Occipital lobe (tissue), 2 donors: ENCODE data around the gene EFNA5. TPM values are rescaled to one million over a fixed set of nuclear protein-coding genes. Genes with fewer than 3 reads are reported as not detected.
"Not testable (repeated sequence)": the region's sequence is repeated elsewhere in the genome, so short reads cannot be mapped to it uniquely, and the experiment has no call there.

ENCODE experiments used
- DNase-seq: peaks from one replicate; lab custom pipeline; 2025; lab: John Stamatoyannopoulos, UW
- total RNA-seq: library from RNA; depleted of rRNA; stranded (reverse); fragments of >200 nt; gene quantifications from one replicate; pipeline ENCODE4 v1.2.3, GENCODE V29; 2014

Gene EFNA5
- total RNA-seq, 1 donor from 2014 or later: 14.5 TPM

DNA sequence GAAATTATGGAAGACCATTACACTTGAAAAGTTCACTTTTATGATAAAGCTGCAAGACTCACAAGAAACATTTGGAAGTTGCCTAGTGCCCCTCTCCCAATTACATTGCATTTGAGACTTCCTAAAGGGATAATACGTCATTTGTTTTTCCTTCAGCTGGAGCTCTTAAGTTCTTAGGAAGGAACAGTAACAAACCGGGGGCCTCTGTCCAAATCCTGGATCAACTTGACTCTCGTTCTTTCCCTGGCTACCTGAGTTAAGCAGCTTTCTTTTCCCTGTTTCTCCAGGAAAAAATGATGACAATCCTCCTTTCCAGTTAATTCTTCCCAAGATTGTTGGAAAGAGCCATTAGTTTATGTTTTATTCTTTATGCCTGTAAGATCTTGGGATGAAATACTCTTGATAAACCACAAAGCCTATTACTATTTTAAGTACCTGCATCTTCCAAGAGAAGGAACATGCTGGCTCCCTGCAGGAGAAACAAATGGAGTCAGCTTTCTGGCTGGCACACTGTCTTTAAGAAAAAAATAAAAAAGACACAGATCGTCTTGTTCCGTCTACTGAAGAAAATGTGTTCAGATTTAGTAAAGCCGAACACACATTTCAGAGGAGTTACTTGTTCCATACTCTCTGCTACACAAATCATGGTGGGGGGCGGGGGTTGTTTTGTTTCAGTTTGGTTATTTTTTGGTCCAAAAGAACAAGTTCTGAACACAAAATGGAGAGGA lies 297.9 kb downstream of the EFNA5 start:
- DNase-seq: peak; percentile 53

DNA sequence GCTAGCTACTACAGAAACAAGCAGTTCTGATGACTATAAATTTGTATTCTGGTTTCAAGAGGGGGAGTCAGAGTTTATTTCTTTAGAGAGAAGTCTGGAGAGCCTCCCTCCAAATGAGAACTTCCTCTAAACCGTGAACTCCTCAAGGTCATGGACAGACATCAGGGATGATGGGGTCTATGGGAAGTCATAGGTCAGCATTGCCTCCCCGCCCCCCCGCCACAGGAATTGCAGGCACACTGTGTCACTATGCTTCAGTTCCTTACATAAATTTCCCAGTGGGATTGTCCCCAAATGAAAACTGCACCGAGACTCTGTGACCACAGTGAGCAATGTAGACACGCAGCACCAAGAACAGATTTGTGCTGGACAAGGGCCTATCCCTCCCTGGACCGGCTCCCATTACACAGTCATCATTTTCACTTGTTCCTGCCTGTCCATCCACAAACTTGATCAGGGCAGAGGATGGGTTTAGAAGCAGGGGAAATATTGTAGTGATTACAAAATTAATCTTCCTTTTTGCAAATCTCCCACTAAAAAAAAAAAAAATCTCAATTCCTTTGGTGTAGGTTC lies 300.3 kb downstream of the EFNA5 start:
- no peak for DNase-seq

DNA sequence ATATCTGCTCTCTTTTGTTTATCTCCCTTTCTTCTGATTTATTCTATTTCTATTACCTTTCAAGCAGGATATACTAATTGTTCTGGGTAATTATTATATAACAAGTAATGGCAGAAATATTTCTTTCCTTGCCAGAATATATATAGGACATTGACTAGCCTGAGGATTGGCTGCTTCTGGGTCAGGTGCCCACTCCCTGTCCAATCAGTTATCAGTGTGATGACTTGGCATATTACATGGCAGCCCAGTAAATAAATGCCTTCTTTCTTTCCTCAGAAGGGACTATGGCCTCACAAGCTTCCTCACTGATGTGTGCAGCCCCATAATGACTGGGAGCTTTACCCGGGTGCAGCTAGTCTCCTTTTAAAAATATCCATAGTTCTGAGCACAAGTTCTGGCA lies 301.1 kb downstream of the EFNA5 start:
- no peak for DNase-seq

DNA sequence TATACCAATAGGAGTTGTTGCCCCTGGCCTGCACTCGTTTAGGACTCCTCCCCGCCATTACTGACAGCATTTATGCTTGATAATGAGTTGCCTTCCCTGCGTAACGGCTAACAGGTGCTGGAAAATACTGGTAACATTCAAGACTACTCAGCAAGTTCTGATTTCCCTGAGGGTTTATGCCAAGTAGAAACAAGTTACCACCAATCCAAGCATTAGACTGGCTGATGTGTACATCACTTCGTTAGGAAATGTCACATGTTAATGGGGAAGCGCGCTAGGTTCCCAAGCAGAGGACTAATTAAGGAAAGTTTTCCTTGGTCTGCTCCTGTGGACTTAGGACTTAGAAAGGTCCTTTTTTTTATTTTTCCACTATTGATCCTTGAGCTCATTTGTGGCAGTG lies 302.1 kb downstream of the EFNA5 start:
- no peak for DNase-seq

DNA sequence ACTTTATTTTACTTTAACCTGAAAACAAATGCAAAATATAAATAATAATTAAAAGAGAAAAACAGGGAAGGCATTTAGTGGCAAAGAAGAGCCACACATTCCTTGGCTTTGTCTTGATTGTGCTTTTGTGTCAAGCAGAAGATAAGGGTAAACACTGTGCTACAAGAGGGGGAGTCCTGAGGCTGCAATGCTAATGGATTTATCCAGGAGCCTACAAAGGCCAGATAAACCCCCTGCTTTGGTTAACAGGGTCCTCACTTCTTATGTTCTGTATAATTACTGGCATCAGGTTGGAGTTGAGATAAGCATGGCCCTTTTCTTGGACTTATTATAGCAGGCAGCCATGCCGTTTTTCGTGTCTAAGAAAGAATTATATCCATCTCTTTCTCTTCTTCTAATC lies 302.8 kb downstream of the EFNA5 start:
- DNase-seq: no peak

DNA sequence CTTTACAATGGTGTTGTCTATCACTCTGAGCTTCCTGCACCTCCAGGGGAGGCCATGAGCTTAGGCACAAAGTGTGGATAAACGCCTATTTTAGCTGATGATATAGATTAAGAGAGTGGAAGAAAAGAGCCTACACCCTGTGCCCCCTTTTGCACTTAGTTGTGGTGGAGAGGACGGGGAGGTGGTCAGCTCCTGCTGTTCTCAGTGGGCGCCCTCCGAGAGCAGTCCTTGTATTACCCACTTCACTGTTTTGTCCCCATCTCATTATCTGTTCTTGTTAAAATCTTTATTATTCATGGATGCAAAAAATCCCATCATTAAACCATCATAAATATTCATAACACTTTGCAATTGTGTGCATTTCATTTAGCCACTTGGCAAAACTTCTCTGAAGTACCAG lies 303.3 kb downstream of the EFNA5 start:
- no peak for DNase-seq

DNA sequence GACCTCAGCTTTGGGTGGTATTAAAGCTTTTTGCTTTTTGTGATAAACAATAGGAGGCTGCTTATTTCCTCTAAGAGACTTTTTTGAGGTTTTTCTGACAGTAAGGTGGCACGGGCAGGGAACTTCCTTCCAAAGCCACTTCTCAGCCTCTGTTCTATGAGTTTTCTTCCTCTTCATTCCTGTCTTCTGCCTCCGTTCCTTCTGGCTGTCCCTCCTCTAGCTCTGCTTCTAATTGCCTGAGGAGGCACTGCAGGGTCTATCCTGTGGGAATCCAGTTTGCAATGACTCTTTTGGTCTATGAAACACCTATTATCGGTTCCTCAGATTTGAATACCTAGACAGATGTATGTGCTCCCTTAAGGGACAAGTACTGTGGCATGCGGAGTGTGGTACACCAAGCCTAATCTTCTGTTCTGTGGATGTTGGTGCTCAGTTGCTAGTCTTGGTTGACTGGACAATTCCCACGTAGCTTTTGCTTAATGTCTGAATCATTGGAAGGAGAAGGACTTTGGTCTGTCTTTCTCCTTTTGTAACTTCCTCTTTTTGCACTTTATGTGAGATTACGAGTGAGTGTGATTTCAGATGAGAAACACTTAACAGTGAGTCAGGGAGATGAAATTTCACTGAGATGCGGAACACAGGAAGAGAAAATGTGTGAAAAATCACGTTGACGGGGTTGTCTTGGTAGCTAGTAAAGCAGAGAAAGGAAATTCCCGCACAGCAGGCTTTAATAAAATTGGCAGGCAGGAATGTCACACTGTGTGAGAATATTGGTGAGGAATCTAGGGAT lies 305.2 kb downstream of the EFNA5 start:
- DNase-seq: no peak

DNA sequence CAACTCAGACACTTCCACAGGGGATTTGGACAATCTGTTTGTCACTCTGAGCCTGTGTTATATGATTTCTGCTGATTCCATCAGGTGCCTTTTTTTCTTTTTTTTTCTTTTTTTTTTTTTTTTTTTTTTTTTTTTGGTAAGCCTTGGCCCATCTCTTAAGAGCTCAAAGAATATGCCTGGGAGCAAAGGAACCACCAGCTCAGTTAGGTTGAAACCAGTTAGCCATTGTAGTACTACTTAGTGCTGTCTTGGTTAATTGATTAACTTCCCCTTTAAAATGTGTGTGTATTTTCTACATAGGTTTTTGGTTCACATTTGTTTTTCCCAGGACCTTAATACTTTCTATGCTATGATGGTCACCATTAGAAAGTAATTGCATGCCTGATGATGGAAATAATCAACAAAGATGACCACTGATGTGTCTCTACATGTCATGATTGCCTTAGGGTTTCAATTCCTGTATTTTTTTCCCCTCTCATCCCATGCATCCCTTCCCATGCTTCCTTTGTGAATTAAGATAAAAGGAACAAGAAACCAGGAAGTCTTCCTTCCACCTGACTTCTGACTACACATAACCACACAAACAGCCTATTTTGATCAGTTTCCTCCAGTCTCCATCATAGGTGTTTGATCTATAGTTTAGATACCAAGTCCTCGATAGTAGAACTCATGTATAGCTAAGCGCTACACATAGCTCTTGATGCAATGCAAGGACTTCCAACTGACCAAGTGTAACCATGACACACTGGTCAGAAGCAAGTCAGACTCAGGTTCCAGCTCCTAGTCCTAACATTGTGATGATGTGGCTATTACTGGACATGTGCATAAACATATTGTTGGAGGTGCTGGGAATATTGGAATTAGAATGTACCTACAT lies 306.1 kb downstream of the EFNA5 start:
- DNase-seq: no peak

DNA sequence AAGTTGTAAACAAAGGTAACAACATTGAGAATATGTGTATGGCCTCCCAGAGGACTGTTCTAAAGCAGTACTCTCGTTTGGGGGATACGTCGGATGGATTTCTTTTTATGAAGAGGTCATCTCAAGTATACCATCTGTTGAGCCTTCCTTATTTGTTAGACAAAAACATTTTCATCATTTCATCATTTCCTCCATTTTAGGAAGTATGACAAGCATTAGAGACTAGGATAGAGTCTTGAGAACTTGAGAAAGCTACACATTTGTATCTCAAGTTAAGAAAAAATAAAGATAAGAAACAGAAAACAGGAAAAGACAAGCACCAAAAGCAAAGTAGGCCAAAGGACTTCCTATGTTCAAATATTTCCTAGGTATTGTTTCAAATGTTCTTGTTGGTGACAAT lies 307.0 kb downstream of the EFNA5 start:
- DNase-seq: no peak

DNA sequence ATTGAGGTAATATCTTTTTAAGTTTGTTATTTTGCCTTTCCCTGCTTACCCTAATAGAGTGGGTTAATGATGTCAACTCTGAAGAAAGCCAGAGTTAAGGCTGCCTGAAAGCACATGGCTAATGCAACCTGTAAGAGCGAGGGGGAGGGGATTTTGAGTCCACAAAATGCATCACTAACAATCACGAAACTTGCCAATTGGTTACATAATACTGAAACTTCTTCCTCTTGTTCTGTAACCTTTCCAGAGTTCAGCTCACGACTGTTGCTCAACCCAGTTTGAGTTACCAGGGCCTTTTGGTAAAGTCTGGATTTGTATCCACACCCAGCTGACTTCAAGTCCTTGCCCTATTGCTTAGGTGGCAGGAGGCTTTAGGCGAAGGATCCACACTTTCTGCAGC lies 308.8 kb downstream of the EFNA5 start:
- DNase-seq: no peak

DNA sequence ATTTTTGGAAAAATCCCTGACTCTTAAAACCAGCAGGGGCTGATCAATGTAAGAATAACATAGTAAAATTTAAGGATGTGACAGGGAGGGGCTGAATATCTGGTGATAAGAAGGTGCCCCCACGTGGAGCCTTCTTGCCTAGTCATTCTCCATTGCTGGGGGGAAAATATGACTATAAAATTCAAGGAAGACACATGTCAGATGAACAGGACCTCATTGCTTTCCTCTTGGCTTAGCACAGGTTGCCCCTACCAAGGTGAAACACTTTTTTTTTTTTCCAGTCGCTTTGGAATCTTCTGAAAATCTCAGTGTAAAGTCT lies 310.9 kb downstream of the EFNA5 start:
- DNase-seq: no peak

DNA sequence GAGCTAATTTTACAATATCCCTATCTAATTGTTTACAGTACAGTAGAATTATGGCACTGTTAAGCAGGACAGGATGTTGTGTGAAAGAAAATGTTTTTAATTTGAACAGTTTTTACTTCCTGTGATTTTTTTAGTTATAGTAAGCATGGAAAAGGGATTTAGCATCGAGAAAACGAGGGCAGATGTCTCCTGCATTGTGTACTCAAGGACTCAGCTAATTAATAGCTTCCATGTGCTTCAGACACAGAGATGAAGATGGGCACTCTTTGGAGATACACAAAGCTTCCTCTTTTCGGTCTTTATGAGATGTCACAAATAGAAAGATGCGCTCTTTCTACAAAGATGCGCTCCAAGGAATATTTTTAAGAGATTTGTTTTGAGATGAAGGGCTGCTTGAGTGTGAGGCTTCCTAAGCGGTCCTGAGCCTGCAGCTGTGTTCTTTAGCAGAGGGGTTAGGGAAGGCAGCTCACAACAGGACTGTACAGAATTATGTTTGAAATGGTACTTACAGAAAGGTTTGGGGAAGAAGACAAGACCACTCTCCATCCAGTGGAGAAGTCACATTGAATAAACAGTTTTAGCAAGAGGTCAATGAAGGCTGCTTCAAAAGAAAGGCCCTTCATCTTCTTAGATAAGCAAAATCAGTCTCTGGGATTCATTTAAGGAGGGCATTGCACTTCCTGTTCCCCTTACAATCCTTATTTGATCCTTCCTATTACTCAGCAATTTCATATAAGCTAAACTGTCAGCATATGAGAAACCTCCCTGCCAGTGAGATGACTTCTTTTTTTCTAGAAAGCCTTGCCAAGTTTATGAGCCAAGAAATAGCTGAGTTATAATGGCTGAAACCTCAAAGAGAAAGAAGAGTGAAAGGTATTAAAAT lies 311.5 kb downstream of the EFNA5 start:
- no peak for DNase-seq

DNA sequence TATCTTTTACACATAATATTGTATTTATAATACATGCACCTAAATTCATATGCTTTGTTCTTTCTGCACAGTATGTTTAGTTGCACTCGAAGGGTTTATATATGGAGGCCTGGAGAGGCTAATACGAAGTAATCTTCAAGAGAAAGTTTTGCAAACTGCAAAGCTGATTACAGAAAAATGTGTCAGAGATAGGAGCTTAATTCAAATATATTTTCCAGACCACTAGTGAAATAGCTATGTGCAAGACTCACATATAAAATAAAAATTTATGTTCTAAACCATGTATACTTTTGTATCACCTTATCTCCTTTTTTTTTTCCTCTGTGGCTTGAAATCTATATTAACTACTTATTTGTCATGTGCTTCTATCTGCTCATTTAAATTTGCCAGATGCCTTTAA lies 313.8 kb downstream of the EFNA5 start:
- DNase-seq: no peak

DNA sequence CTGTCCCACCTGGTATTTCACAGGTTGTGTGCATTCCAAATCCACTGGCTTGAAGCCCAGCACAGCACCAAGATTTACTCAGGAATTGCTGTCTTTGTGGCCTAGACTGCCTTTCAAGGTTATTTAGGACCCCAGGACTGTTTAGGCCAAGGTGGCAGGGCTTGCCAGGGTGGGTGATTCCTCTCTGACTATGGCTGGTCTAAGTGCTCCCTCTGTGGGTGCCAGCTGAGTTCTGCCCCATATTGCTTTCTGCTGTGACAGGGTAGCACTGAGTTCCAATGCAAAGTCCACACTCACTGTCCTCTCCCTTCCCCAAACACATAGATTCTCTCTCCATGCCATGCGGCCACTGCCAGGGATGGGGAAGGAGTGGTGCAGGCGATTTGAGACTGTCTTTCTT lies 318.2 kb downstream of the EFNA5 start:
- DNase-seq: no peak

DNA sequence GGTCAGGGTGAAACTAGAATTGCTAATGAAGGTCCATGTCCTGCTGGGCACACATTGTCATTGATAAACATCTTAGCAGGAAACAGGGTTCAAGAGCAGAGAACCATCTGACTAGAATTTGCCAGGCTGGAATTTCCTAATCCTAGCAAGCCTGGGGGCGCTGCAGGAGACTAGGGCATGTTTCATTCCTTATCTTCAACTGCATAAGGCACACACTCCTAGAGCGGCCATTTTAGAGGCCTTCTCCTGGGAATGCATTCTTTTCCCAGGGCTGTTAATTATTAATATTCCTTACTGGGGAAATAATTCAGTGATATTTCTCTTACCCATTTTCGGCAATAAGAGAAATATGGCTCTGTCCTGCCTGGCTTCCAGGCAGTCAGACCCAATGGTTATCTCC lies 324.2 kb downstream of the EFNA5 start:
- DNase-seq: not testable (repeated sequence)

DNA sequence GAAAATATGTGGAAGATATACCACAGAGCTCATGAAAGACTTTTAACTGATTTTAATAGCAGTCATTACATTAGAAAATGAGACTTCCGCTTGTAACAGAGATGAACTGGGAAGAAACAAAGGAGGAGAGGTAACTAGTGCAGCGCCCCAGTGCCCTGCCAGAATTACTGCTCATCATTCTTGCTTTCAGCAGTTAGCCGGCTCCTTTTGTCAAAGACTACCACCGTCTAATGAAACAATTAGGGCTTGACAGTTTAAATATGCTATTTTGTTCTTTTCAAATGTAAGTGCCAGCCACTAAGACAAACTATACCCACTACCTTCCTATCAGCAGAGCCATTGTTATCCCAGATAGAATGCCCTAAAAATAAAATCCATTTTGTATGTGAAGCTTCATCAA lies 328.4 kb downstream of the EFNA5 start:
- DNase-seq: no peak

DNA sequence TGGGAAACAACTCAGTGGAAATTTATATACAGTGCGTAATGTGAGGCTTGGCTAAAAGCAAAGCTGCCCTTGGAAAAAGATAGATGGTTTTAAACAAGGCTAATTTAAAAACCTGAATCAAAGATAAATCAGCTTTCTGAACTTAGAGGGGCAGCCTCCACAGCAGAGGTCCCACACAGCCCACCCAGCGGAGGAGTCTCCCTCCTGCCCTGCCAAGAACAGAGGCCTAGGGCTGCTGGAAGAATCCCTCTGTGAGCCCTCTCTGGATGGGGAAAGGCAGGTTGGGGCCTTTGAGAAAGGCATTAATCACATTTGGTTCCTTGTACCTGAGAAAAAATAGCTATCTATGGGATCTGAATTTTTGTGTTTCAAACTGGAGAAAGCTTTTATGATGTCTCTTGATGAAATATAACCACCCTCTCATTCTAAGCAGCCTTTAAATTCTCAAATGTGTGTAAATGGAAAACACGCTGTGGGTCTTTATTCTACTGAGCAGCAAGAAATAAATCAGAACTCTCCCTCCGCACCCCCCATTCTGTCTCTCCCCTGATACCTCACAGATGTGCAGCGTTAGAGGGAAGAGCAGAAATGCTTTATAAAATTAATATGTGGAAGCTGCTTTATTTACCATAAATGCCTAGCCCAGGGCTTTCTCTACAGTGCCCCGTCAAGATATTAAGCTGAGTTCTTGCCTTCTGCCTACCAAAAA lies 329.2 kb downstream of the EFNA5 start:
- no peak for DNase-seq

DNA sequence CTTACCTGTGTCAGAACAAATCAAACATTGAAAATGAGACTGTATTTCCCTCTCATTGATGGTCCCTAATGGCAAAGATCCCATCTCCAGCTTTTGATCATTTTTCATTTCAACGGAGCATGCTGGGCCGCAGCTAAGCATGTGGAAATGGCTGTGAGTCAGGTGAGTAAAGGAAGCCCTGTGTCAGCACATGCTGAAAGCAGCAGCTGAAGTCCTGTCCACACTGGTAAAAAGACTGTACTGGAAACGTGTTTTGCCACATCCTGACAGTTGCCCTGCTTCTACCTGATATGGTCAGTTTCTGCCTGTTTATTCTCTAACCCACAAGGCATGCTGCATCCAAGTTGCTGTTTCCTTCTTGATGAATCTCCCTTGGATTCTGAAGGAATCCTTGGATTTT lies 330.1 kb downstream of the EFNA5 start:
- DNase-seq: no peak

DNA sequence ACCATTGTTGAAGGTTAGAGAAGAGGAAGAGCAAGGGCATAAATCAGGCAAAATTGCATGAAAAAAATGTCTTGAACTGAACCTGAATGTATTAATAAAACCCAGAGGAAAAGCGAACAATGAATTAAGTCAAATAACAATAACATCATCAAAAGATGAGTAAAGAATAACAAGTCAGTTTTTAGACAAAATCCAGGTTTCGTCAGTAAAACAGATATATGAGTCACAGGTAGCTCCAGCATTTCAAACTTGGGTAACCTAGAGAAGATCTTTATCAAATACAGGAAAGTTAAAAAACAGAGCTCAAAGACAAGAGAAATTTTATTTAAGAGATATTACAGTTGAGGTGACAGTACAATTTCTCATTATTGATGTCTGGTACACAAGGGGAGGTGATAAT lies 332.4 kb downstream of the EFNA5 start:
- no peak for DNase-seq

DNA sequence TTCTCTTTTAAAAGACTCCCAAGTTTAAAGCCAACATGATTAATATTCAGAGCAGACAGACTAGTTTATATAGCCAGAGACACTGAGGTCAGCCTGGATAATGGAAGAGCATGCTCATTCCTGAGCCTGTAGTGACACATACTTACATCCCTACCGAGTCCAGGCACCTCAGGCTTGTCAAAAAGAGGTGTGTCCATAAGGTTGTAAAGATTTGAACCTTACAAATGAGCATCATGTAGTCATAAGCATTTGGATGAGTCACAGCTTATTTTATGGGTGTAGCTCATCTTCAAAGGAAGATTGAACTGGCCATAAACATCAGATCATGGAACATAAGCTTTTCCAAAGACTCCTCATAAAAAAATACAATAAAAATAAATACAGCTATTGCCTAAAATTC lies 333.5 kb downstream of the EFNA5 start:
- DNase-seq: no peak
